ENCODE results near the gene RBPJ. TPM values are rescaled to one million over a fixed set of nuclear protein-coding genes. Genes with fewer than 3 reads are reported as not detected.
A peak's percentile ranks its signal among the peaks of the same experiment; 100 is the strongest.

RBPJ gene
- total RNA-seq, 2 donors from 2014 or later: 32.7 to 37.9 TPM

- Histone ChIP-seq H3K36me3 (replicated peaks in 1 of 2; ENCODE audit: insufficient read depth in 1 of 2, low read depth in 2 of 2) (peaks cover 0 to 2% of the 10 kb centered on the region in 2 donors), H3K27me3 (no peaks in the 10 kb centered on the region), H3K4me1 (peaks cover 4% of the 10 kb centered on the region), H3K4me3 (no peak overlapping the region), H3K9me3 (peaks cover 0 to 7% (median 0%) of the 10 kb centered on the region in 3 donors), H3K27ac (no peak overlapping the region)
- 38 to 41% methylated on average over 3 of the region's 3 CpGs for WGBS, 2 donors
- intact Hi-C loops (cut with DNase I): loop anchor here (10.0 kb wide), 1 partner anchor 68 kb away; no protein-coding TSS in a partner anchor
- ATAC-seq: no peak
- no peak for DNase-seq
- TF ChIP-seq CTCF (IDR thresholded peaks at IDR 0.05) (no peak), POLR2A (IDR thresholded peaks at IDR 0.05) (no peak)
Observed at GRCh38 chr4:26402458-26402857, 81.6 kb downstream of the RBPJ start.

GRCh38 chr4:26404743-26405206, 84.0 kb downstream of the RBPJ start:
- no peak for DNase-seq
- WGBS, 2 donors: 70 to 74% methylated on average over 3 of the region's 3 CpGs
- no peak overlapping the region for H3K4me3 ChIP-seq
- ATAC-seq: no peak
- peaks cover 0 to 2% of the 10 kb centered on the region in 2 donors for H3K36me3 ChIP-seq (replicated peaks in 1 of 2; ENCODE audit: insufficient read depth in 1 of 2, low read depth in 2 of 2)
- H3K27ac ChIP-seq: no peak overlapping the region
- peaks cover 0 to 7% (median 0%) of the 10 kb centered on the region in 3 donors for H3K9me3 ChIP-seq
- intact Hi-C loops (cut with DNase I): loop anchor here (10.0 kb wide), 1 partner anchor 70 kb away; no protein-coding TSS in a partner anchor
- no peaks in the 10 kb centered on the region for H3K27me3 ChIP-seq
- peak in 4 of 7 experiments; percentile 22 to 32 (median 28) for TF ChIP-seq CTCF (IDR thresholded peaks at IDR 0.05)
- TF ChIP-seq POLR2A (IDR thresholded peaks at IDR 0.05): no peak
- H3K4me1 ChIP-seq: peaks cover 4% of the 10 kb centered on the region

GRCh38 chr4:26406346-26406975, 85.6 kb downstream of the RBPJ start:
- no peak overlapping the region for H3K27ac ChIP-seq
- DNase-seq (no peak), ATAC-seq (no peak)
- H3K9me3 ChIP-seq: peaks cover 0 to 7% (median 0%) of the 10 kb centered on the region in 3 donors
- no peak overlapping the region for H3K4me3 ChIP-seq
- intact Hi-C loops (cut with DNase I): loop anchor here (10.0 kb wide), 1 partner anchor 72 kb away; no protein-coding TSS in a partner anchor
- H3K36me3 ChIP-seq (replicated peaks in 1 of 2; ENCODE audit: insufficient read depth in 1 of 2, low read depth in 2 of 2): peaks cover 0 to 2% of the 10 kb centered on the region in 2 donors
- H3K4me1 ChIP-seq: peaks cover 4% of the 10 kb centered on the region
- no peak for TF ChIP-seq CTCF (IDR thresholded peaks at IDR 0.05)
- TF ChIP-seq POLR2A (IDR thresholded peaks at IDR 0.05): no peak
- 92 to 96% methylated on average over 4 of the region's 4 CpGs for WGBS, 2 donors
- H3K27me3 ChIP-seq: no peaks in the 10 kb centered on the region

GRCh38 chr4:26407476-26407875, 86.7 kb downstream of the RBPJ start:
- no peak overlapping the region for H3K4me3 ChIP-seq
- ATAC-seq (no peak), DNase-seq (no peak)
- TF ChIP-seq CTCF (IDR thresholded peaks at IDR 0.05) (no peak), POLR2A (IDR thresholded peaks at IDR 0.05) (no peak)
- H3K9me3 ChIP-seq: peaks cover 0 to 7% (median 0%) of the 10 kb centered on the region in 3 donors
- H3K36me3 ChIP-seq (replicated peaks in 1 of 2; ENCODE audit: insufficient read depth in 1 of 2, low read depth in 2 of 2): peaks cover 0 to 2% of the 10 kb centered on the region in 2 donors
- H3K4me1 ChIP-seq: peaks cover 9% of the 10 kb centered on the region
- intact Hi-C loops (cut with DNase I): loop anchor here (10.0 kb wide), 1 partner anchor 73 kb away; no protein-coding TSS in a partner anchor
- 95 to 97% methylated on average over 1 of the region's 1 CpG for WGBS, 2 donors
- no peak overlapping the region for H3K27ac ChIP-seq
- no peaks in the 10 kb centered on the region for H3K27me3 ChIP-seq

All from body of pancreas (tissue), 4 donors.